Duodenal mucosa (tissue), 2 donors: Measurements from ENCODE around the gene TFPI.
"Not testable (repeated sequence)": the region's sequence is repeated elsewhere in the genome, so short reads cannot be mapped to it uniquely, and the experiment has no call there.

Experiments used
- H3K27ac ChIP-seq: one replicate; pipeline ENCODE4 v1.7.0; 2013; ENCODE audit warnings: low read depth, low read length
- H3K27me3 ChIP-seq, 2 donors: one replicate each; pipeline ENCODE4 v1.7.0; 2013; ENCODE audit warnings: low read length in 2 of 2, control low read depth in 1 of 2; ENCODE audit not compliant: insufficient read depth in 2 of 2, control insufficient read depth in 1 of 2
- H3K36me3 ChIP-seq, 2 donors: one replicate each; pipeline ENCODE4 v1.7.0; 2013; ENCODE audit warnings: low read length in 2 of 2, control low read depth in 1 of 2; ENCODE audit not compliant: insufficient read depth in 2 of 2, control insufficient read depth in 1 of 2
- H3K4me1 ChIP-seq, 2 donors: one replicate each; pipeline ENCODE4 v1.7.0; 2013; ENCODE audit warnings: low read length in 2 of 2, control low read depth in 1 of 2; ENCODE audit not compliant: insufficient read depth in 2 of 2, control insufficient read depth in 1 of 2
- H3K4me3 ChIP-seq, 2 donors: one replicate each; pipeline ENCODE4 v1.7.0; 2013; ENCODE audit warnings: low read length in 2 of 2, low read depth in 1 of 2
- H3K9ac ChIP-seq, 2 donors: one replicate each; pipeline ENCODE4 v1.7.0; 2013; ENCODE audit warnings: low read length in 2 of 2, low read depth in 1 of 2
- H3K9me3 ChIP-seq, 2 donors: one replicate each; pipeline ENCODE4 v1.7.0; 2013; ENCODE audit warnings: low read length in 2 of 2, control low read depth in 1 of 2; ENCODE audit not compliant: control insufficient read depth in 1 of 2

Gene TFPI

GRCh38 chr2:187516630-187517510, 37.4 kb downstream of the TFPI start:
- not testable (repeated sequence) for H3K9ac ChIP-seq, H3K27me3 ChIP-seq, H3K4me1 ChIP-seq, H3K9me3 ChIP-seq, H3K27ac ChIP-seq, H3K36me3 ChIP-seq, H3K4me3 ChIP-seq

DNA sequence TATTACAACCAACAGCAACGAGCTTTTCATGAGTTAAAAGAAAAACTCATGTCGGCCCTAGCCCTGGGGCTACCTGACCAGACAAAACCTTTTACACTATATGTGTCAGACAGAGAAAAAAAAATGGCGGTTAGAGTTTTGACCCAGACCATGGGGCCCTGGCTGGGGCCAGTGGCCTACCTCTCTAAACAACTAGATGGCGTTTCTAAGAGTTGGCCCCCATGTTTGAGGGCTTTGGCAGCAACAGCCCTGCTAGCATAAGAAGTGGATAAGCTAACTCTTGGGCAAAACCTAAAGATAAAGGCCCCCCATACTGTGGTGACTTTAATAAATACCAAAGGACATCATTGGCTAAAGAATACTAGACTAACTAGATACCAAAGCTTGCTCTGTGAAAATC, 39.3 kb downstream of the TFPI start:
- Histone ChIP-seq H3K36me3 (no peaks in the 10 kb centered on the region), H3K4me3 (no peak overlapping the region), H3K27ac (no peak overlapping the region), H3K9me3 (peaks cover 2 to 7% of the 10 kb centered on the region in 2 donors), H3K27me3 (no peaks in the 10 kb centered on the region), H3K4me1 (peaks cover 0 to 2% of the 10 kb centered on the region in 2 donors), H3K9ac (no peak overlapping the region)

DNA sequence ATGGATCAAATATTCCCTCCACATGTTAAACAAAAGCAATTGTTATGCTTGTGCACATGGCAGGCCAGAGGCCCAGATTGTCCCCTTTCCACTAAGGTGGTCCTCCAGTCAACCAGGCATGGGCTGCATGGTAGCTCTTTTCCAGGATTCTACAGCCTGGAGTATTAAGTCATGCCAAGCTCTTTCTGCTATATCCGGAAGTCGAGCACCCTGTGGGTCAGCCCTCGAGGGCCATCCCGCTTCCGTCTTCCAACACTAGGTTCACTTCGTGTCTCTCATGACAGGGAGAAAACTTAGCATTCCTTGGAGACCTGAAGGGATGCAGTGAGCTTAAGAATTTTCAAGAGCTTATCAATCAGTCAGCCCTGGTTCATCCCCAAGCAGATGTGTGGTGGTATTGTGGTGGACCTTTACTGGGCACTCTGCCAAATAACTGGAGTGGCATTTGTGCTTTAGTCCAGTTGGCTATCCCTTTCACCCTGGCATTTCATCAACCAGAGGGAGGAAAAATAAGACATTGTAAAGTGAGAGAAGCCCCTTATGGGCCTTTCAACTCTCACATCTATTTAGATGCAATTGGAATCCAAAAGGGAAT, 39.9 kb downstream of the TFPI start:
- not testable (repeated sequence) for H3K4me1 ChIP-seq, H3K9me3 ChIP-seq, H3K4me3 ChIP-seq, H3K9ac ChIP-seq, H3K27me3 ChIP-seq, H3K36me3 ChIP-seq, H3K27ac ChIP-seq

GRCh38 chr2:187513460-187514234, 40.6 kb downstream of the TFPI start:
- H3K27ac ChIP-seq, H3K9ac ChIP-seq, H3K36me3 ChIP-seq, H3K27me3 ChIP-seq, H3K4me3 ChIP-seq, H3K4me1 ChIP-seq: not testable (repeated sequence)
- H3K9me3 ChIP-seq, result peaks cover 2 to 11% of the 10 kb centered on the region in 2 donors

- no peak overlapping the region for H3K9ac ChIP-seq
- no peaks in the 10 kb centered on the region for H3K27me3 ChIP-seq
- H3K4me3 ChIP-seq, result no peak overlapping the region
- H3K9me3 ChIP-seq, result peaks cover 0 to 4% of the 10 kb centered on the region in 2 donors
- peaks cover 0 to 6% of the 10 kb centered on the region in 2 donors for H3K4me1 ChIP-seq
- no peak overlapping the region for H3K27ac ChIP-seq
- H3K36me3 ChIP-seq, result no peaks in the 10 kb centered on the region
These were observed 42.6 kb downstream of the TFPI start for GRCh38 chr2:187511356-187512315.

DNA sequence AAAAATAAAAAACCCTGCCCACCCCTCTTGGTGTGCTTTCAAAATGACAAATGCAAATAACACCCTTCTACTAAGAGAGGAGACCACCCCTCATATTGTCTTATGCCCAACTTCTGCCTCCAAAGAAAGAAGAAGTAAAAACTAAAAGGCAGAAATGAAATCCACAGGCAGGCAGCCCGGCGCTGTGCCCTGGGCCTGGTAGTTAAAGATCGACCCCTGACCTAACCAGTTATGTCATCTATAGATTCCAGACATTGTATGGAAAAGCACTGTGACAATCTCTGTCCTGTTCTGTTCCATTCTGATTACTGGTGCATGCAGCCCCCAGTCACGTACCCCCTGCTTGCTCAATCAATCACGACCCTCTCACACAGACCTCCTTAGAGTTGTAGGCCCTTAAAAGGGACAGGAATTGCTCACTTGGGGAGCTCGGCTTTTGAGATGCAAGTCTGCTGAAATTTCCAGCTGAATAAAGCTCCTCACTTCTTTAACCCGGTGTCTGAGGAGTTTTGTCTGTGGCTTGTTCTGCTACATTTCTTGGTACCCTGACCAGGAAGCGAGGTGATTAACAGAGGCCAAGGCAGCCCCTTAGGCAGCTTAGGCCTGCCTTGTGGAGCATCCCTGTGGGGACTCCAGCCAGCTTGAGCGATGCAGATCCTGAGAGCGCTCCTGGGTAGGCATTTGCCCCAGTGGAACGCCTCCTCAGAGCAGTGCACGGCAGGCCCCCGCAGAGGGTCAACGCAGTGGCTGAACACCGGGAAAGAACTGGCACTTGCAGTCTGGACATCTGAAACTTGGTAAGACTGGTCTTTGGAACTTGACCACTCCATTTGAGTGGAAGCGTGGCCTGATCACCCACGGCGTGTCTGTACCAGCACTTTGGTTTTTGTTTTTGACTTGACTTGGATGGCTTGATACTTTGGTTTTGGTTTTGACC, 43.5 kb downstream of the TFPI start:
- not testable (repeated sequence) for H3K4me3 ChIP-seq, H3K9me3 ChIP-seq, H3K27me3 ChIP-seq, H3K9ac ChIP-seq, H3K27ac ChIP-seq, H3K4me1 ChIP-seq, H3K36me3 ChIP-seq

- H3K9ac ChIP-seq, result no peak overlapping the region
- no peak overlapping the region for H3K4me3 ChIP-seq
- peaks cover 0 to 6% of the 10 kb centered on the region in 2 donors for H3K4me1 ChIP-seq
- no peaks in the 10 kb centered on the region for H3K36me3 ChIP-seq
- no peak overlapping the region for H3K27ac ChIP-seq
- peaks cover 0 to 4% of the 10 kb centered on the region in 2 donors for H3K9me3 ChIP-seq
- no peaks in the 10 kb centered on the region for H3K27me3 ChIP-seq
These were observed 44.4 kb downstream of the TFPI start for GRCh38 chr2:187509667-187510417.

- no peak overlapping the region for H3K27ac ChIP-seq
- no peaks in the 10 kb centered on the region for H3K36me3 ChIP-seq
- no peak overlapping the region for H3K9ac ChIP-seq
- peaks cover 7 to 8% of the 10 kb centered on the region in 2 donors for H3K4me1 ChIP-seq
- no peak overlapping the region for H3K4me3 ChIP-seq
- H3K9me3 ChIP-seq, result peaks cover 0 to 4% of the 10 kb centered on the region in 2 donors
- no peaks in the 10 kb centered on the region for H3K27me3 ChIP-seq
These were observed 47.8 kb downstream of the TFPI start for GRCh38 chr2:187506416-187506815.
